Muscle of arm (tissue), 14 donors: Measurements from ENCODE around the gene WTAP. TPM values are rescaled to one million over a fixed set of nuclear protein-coding genes. Genes with fewer than 3 reads are reported as not detected.
"Not testable (repeated sequence)": the region's sequence is repeated elsewhere in the genome, so short reads cannot be mapped to it uniquely, and the experiment has no call there.

Experiments
- DNase-seq: peaks from one replicate; pipeline ENCODE4 v3.0.0-alpha.2; 2013
- long read RNA-seq, 11 donors: transcript quantifications; one replicate each; lab custom pipeline, GENCODE V29; 2026
- polyA plus RNA-seq, 12 donors: library from polyadenylated mRNA; unstranded; fragments of 120-200 nt; gene quantifications; one replicate each; pipeline ENCODE4 v1.2.1, GENCODE V29; 2013; ENCODE audit not compliant: insufficient read length in 12 of 12

The WTAP gene
- polyA plus RNA-seq, result 100 to 1,000 TPM in 2 of 12 donors, 10 to 100 TPM in 10; 63.0 to 348 (median 84.9) TPM
- long read RNA-seq, donor 1, transcript WTAP-201 (6 exons, 1,622 nt), result major isoform, 18 of 45 reads
- long read RNA-seq, donor 1, partial matches to known transcripts, result 24 of 45 reads
- long read RNA-seq, donor 1, other reads (novel, unspliced or antisense), result 0 of 45 reads
- long read RNA-seq, donor 2, transcript WTAP-201 (6 exons, 1,622 nt), result major isoform, 25 of 55 reads
- long read RNA-seq, donor 2, partial matches to known transcripts, result 20 of 55 reads
- long read RNA-seq, donor 2, other reads (novel, unspliced or antisense), result 0 of 55 reads
- long read RNA-seq, donor 3, transcript WTAP-201 (6 exons, 1,622 nt), result major isoform, 5 of 6 reads
- long read RNA-seq, donor 3, partial matches to known transcripts, result 0 of 6 reads
- long read RNA-seq, donor 3, other reads (novel, unspliced or antisense), result 0 of 6 reads
- long read RNA-seq, donor 4, partial matches to known transcripts, result 0 of 6 reads
- long read RNA-seq, donor 4, other reads (novel, unspliced or antisense), result 0 of 6 reads
- long read RNA-seq, donor 5, transcript WTAP-201 (6 exons, 1,622 nt), result major isoform, 12 of 31 reads
- long read RNA-seq, donor 5, partial matches to known transcripts, result 11 of 31 reads
- long read RNA-seq, donor 5, other reads (novel, unspliced or antisense), result 0 of 31 reads
- long read RNA-seq, donor 6, transcript WTAP-201 (6 exons, 1,622 nt), result major isoform, 5 of 15 reads
- long read RNA-seq, donor 6, partial matches to known transcripts, result 6 of 15 reads
- long read RNA-seq, donor 6, other reads (novel, unspliced or antisense), result 0 of 15 reads
- long read RNA-seq, donor 7, transcript WTAP-201 (6 exons, 1,622 nt), result major isoform, 10 of 34 reads
- long read RNA-seq, donor 7, partial matches to known transcripts, result 17 of 34 reads
- long read RNA-seq, donor 7, other reads (novel, unspliced or antisense), result 0 of 34 reads
- long read RNA-seq, donor 8, transcript WTAP-206 (8 exons, 2,109 nt), result minor isoform, 6 of 125 reads
- long read RNA-seq, donor 8, transcript WTAP-201 (6 exons, 1,622 nt), result major isoform, 12 of 125 reads
- long read RNA-seq, donor 8, partial matches to known transcripts, result 91 of 125 reads
- long read RNA-seq, donor 8, other reads (novel, unspliced or antisense), result 13 of 125 reads
- long read RNA-seq, donor 9, partial matches to known transcripts, result 11 of 20 reads
- long read RNA-seq, donor 9, other reads (novel, unspliced or antisense), result 0 of 20 reads
- long read RNA-seq, donor 10, transcript WTAP-206 (8 exons, 2,109 nt), result minor isoform, 6 of 27 reads
- long read RNA-seq, donor 10, transcript WTAP-201 (6 exons, 1,622 nt), result major isoform, 10 of 27 reads
- long read RNA-seq, donor 10, partial matches to known transcripts, result 8 of 27 reads
- long read RNA-seq, donor 10, other reads (novel, unspliced or antisense), result 0 of 27 reads
- long read RNA-seq, donor 11, transcript WTAP-206 (8 exons, 2,109 nt), result minor isoform, 8 of 36 reads
- long read RNA-seq, donor 11, transcript WTAP-201 (6 exons, 1,622 nt), result major isoform, 19 of 36 reads
- long read RNA-seq, donor 11, partial matches to known transcripts, result 7 of 36 reads
- long read RNA-seq, donor 11, other reads (novel, unspliced or antisense), result 0 of 36 reads

GRCh38 chr6:159726918-159727716 is at the start of gene WTAP:
Gene WTAP, plus strand, starts transcription at chr6:159727506. Its CDS starts 8,760 bp downstream, at chr6:159736266.
- DNase-seq, result peak; percentile 94

- no peak for DNase-seq
Measured at GRCh38 chr6:159677506-159678165, 49.7 kb upstream of the WTAP start.

GRCh38 chr6:159678574-159678973 is 48.7 kb upstream of the WTAP start:
- DNase-seq, result no peak

- DNase-seq, result no peak
Measured at GRCh38 chr6:159679091-159680077, 47.9 kb upstream of the WTAP start.

GRCh38 chr6:159680104-159680503 is 47.2 kb upstream of the WTAP start:
- DNase-seq, result no peak

- no peak for DNase-seq
Measured at GRCh38 chr6:159681191-159681880, 46.0 kb upstream of the WTAP start.

- DNase-seq, result no peak
Measured at GRCh38 chr6:159682295-159682694, 45.0 kb upstream of the WTAP start.

GRCh38 chr6:159682810-159683209 is 44.5 kb upstream of the WTAP start:
- DNase-seq, result no peak

GRCh38 chr6:159684013-159684304 is 43.3 kb upstream of the WTAP start:
- no peak for DNase-seq

- no peak for DNase-seq
Measured at GRCh38 chr6:159686040-159686439, 41.3 kb upstream of the WTAP start.

- DNase-seq, result no peak
Measured at GRCh38 chr6:159686703-159687102, 40.6 kb upstream of the WTAP start.

- no peak for DNase-seq
Measured at GRCh38 chr6:159687341-159687740, 40.0 kb upstream of the WTAP start.

GRCh38 chr6:159688266-159688905 is 38.9 kb upstream of the WTAP start:
- no peak for DNase-seq

GRCh38 chr6:159689001-159689400 is 38.3 kb upstream of the WTAP start:
- DNase-seq, result no peak

GRCh38 chr6:159690135-159690534 is 37.2 kb upstream of the WTAP start:
- DNase-seq, result not testable (repeated sequence)

- peak; percentile 70 for DNase-seq
Measured at GRCh38 chr6:159691133-159691962, 36.0 kb upstream of the WTAP start.

GRCh38 chr6:159691963-159692287 is 35.4 kb upstream of the WTAP start:
- no peak for DNase-seq
